GM20431 (cell line): Measurements from ENCODE around the gene RAB11FIP3.
"Not testable (repeated sequence)": the region's sequence is repeated elsewhere in the genome, so short reads cannot be mapped to it uniquely, and the experiment has no call there.

Experiments
- in situ Hi-C: fragments of 300-500 bp; cut with MseI, MboI; formaldehyde crosslinking; loops from one replicate; pipeline ENCODE4 v1.15.0; 2020; ENCODE audit warnings: low sequenced_read_pairs; ENCODE audit not compliant: unreplicated experiment

RAB11FIP3 gene, protein sequence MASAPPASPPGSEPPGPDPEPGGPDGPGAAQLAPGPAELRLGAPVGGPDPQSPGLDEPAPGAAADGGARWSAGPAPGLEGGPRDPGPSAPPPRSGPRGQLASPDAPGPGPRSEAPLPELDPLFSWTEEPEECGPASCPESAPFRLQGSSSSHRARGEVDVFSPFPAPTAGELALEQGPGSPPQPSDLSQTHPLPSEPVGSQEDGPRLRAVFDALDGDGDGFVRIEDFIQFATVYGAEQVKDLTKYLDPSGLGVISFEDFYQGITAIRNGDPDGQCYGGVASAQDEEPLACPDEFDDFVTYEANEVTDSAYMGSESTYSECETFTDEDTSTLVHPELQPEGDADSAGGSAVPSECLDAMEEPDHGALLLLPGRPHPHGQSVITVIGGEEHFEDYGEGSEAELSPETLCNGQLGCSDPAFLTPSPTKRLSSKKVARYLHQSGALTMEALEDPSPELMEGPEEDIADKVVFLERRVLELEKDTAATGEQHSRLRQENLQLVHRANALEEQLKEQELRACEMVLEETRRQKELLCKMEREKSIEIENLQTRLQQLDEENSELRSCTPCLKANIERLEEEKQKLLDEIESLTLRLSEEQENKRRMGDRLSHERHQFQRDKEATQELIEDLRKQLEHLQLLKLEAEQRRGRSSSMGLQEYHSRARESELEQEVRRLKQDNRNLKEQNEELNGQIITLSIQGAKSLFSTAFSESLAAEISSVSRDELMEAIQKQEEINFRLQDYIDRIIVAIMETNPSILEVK

GRCh38 chr16:425082-425718, at the start of gene RAB11FIP3:
Gene RAB11FIP3 (plus strand): TSS chr16:425649. CDS start chr16:426007, 358 bp downstream.
- in situ Hi-C loops, result no loop called here

DNA sequence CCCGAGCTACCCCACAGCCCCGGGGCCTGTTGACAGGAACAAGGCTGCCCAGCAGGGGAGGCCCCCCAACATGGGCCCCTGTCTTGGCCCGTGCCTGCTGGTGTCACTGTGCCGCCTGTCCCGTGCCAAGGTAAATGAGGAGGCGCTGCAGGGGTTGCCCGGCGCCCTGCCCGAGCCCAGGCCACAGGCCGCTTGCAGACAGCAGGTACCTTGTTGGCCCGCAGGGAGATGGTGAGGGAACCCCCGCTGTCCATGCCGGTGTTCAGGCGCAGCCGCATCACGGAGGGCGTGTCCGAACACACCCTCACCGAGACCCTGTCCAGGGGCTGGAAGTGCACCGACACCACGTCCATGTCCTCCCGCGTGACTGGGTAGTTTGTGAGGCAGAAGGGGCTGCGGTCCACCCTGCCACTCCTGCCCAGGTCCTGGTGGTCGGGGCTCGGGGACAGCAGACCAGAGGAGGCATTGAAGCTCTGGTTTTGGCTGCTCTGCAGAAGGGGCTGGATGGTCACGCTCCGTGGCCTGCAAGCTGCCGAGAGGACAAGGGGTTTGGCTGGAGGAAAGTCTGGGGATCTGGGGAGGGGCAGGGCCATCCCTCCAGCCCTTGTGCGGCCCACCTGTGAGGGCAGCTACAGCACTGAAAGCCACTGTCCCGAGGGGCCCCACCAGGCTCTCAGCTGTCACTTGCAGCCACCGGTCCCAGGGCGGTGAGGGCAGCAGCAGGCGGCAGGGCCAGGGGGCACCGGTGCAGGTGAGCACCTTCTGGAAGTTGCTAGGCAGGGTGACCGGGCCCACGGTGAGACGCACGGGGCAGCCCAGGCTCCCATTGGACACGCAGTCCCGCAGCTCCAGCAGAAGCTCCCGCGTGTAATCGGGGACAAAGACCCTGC, 49.3 kb upstream of the RAB11FIP3 start:
- in situ Hi-C loops, result no loop called here

- in situ Hi-C loops, result no loop called here
These were observed 48.5 kb upstream of the RAB11FIP3 start for GRCh38 chr16:376817-377418.

DNA sequence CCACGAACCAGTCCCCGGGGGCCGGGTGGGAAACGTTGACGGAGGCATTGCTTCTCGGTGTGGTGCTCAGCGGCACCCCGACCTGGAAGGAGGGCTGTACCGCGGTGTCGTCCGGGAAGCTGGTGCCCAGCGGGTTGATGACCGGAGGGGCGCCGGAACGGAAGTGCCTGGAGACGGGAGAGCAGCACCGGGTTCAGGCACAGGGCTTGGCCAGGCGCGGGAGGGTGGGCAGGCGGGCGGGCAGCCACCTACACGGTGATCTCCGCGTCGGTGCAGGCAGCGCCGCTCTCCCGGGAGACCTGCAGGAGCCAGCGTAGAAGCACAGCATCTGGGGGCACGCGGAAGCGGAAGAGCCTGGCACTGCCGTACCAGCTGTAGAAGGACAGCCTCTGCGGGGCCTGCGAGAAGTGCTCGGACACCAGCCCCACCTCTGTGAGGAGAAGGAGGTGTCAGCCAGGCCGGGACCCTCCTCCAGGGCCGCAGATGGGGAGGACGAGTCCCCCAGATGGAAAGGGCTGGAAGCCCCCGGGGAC, 48.0 kb upstream of the RAB11FIP3 start:
- in situ Hi-C loops, result no loop called here

DNA sequence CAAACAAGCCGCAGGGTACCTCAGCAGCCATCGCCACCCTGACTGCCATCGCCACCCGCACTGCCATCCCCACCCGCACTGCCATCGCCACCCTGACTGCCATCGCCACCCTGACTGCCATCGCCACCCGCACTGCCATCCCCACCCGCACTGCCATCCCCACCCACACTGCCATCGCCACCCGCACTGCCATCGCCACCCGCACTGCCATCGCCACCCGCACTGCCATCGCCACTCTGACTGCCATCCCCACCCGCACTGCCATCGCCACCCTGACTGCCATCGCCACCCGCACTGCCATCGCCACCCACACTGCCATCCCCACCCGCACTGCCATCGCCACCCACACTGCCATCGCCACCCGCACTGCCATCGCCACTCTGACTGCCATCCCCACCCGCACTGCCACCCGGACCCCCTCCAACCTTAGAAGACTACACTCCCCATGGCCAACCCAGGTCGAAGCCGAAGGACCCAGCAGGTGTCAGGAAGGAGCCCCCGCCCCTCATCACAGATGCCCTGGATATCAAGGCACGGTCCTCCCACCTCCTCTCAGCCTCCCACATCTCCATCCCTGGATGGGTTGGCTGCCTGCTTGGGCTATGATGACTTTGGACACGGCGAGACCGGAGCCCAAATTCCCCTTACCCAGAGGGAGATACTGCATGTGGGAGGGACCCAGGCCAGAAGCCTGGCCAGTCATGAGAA, 47.2 kb upstream of the RAB11FIP3 start:
- in situ Hi-C loops, result not testable (repeated sequence)

DNA sequence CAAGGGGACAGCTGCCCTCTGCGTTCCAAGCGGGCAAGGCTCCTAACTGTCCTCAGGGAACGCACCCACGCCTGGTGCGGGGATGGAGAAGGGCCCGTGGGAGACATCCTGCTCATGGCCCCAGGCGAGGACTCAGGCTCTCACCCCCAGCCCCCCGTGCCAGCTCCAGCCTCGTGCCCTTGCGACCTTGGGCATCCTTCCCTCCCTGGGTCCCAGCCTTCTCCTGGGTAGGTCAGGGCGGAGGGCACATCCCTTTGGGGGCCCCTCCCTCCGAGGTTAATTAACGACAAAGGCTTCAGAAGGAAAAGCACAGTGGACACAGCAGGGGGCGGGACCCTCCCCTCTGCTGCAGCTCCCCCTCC, 46.6 kb upstream of the RAB11FIP3 start:
- in situ Hi-C loops, result no loop called here

DNA sequence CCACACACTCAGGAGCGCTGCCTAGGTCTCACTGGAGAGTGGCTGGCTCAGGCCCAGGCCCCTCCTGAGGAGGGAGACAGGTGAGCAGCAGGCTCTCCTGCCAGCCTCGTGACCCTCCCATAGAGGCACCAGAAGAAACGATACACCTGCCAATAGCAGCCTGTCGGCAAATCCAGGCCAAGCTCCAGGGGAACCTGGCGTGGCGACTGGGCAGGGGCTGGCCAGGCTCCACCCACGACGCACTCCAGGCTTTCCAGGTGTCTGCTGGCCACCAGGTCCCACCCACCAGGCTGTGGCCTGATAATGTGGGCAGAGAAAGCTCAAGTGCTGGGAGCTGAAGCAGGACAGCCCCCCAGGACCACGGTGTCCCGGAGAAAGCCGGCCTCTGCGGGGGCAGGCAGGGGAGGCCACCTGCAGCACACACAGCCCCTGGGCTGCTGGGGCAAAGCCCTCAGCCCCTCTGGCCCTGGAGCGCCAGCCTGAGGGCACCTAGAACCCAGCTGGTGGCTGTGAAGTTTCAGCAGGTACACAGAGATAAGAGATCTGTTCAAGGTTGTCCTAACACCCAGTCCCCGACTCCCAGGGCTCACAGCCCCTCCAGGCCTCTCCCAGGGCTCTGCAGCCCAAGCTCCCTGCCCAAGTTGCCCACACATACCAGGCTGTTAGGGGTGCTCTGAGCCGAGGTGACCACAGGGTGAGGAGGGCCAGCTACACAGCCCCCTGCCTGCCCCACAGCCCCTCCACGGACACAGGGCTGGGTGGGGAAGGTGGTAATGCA, 46.1 kb upstream of the RAB11FIP3 start:
- in situ Hi-C loops, result no loop called here

DNA sequence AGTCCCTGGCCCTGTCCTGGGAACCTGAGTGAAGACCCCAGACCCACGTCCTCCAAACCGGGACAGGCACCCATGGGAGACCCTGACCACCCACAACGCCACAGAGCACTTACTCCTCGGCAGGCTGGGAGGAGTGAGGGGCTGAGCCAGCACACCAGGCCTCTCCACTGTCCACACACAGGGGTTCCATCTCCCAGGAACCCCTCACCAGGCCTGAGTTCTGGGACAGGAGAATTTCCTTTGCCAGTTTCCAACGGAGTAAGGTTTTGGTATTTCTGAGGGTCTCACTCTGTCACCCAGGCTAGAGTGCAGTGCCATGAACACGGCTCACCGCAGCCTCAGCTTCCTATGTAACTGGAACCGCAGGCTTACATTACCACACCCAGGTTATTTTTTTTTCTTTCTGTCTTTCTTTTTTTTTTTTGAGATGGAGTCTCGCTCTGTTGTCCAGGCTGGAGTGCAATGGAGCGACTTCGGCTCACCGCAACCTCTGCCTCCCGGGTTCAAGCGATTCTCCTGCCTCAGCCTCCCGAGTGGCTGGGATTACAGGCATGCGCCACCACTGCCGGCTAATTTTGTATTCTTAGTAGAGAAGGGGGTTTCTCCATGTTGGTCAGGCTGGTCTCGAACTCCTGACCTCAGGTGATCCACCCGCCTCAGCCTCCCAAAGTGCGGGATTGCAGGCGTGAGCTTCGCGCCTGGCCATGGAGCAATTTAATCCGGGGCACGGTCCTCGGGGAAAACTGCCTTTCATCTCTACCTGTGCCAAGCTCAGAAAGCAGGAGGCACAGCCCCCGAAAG, 45.3 kb upstream of the RAB11FIP3 start:
- in situ Hi-C loops, result no loop called here

GRCh38 chr16:380762-381011, 44.8 kb upstream of the RAB11FIP3 start:
- in situ Hi-C loops, result no loop called here

- in situ Hi-C loops, result no loop called here
These were observed 44.2 kb upstream of the RAB11FIP3 start for GRCh38 chr16:381012-381788.

GRCh38 chr16:381789-382717, 43.4 kb upstream of the RAB11FIP3 start, which contains the start of gene PGAP6:
Gene PGAP6 (minus strand): TSS chr16:381978. CDS start chr16:381821, 157 bp downstream.
- in situ Hi-C loops, result no loop called here

- in situ Hi-C loops, result no loop called here
These were observed 42.0 kb upstream of the RAB11FIP3 start for GRCh38 chr16:383326-384051.

DNA sequence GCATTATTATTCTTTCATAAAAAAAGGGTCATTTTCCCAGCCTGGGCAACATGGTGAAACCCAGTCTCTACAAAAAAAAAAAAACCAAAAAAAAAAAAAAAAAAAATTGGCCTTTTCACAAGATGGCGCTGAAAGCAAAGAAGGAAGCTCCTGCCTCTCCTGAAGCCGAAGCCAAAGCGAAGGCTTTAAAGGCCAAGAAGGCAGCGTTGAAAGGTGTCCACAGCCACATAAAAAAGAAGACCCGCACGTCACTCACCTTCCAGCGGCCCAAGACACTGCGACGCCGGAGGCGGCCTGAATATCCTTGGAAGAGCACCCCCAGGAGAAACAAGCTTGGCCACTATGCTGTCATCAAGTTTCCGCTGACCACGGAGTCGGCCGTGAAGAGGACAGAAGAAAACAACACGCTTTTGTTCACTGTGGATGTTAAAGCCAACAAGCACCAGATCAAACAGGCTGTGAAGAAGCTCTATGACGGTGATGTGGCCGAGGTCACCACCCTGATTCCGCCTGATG, 38.8 kb upstream of the RAB11FIP3 start:
- in situ Hi-C loops, result no loop called here

DNA sequence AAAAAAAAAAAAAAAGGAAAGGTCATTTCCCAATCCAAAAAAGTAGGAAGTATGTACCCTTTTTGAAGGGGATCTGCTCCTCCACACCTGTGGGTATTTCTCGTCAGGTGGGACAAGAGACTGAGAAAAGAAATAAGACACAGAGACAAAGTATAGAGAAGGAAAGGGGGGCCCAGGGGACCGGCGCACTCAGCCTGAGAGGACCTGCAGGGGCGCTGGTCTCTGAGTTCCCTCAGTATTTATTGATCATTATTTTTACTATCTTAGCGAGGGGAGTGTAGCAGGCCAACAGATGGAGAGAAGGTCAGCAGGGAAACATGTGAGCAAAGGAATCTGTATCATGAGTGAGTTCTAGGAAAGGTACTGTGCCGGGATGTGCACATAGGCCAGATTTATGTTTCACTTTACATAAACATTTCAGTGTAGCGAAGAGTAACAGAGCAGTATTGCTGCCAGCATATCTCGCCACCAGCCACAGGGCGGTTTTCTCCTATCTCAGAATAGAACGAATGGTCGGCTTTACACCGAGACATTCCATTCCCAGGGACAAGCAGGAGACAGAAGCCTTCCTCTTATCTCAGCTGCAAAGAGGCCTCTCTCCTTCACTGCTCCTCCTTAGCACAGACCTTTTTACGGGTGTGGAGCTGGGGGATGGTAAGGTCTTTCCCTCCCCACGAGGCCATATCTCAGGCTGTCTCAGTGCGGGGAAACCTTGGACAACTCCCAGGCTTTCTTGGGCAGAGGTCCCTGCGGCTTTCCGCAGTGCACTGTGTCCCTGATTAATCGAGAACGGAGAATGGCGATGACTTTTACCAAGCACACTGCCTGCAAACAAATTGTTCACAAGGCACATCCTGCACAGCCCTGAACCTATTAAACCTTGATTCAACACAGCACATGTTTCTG, 37.4 kb upstream of the RAB11FIP3 start:
- in situ Hi-C loops, result not testable (repeated sequence)
